Measurements from ENCODE around the gene XKR8.

The XKR8 gene

GRCh38 chr1:27970401-27970800 is 10.6 kb downstream of the XKR8 start:
- Histone ChIP-seq H3K4ac (ENCODE audit: low read depth in 1 of 2, low read length in 2 of 2) (no peak overlapping the region), H3K23ac (ENCODE audit: low read length in 2 of 2) (no peak overlapping the region), H3K36me3 (ENCODE audit: control insufficient read depth in 1 of 2, insufficient read depth in 2 of 2, low read depth in 1 of 2, low read length in 2 of 2) (peaks cover 37 to 60% of the 10 kb centered on the region in 2 experiments), H3K18ac (ENCODE audit: low read depth in 1 of 2, low read length in 2 of 2) (no peak overlapping the region), H3K4me2 (ENCODE audit: low read length, poor library complexity, severe bottlenecking) (no peak overlapping the region), H3K14ac (ENCODE audit: low read length in 2 of 2) (no peak overlapping the region), H2BK5ac (ENCODE audit: low read depth, low read length, poor library complexity, severe bottlenecking) (no peak overlapping the region), H2BK120ac (ENCODE audit: low read depth, low read length) (no peak overlapping the region), H2AFZ (ENCODE audit: low read depth, low read length) (no peak overlapping the region), H3K79me1 (replicated peaks; ENCODE audit: low read length, poor library complexity, severe bottlenecking) (peaks cover 11% of the 10 kb centered on the region), H3K4me1 (ENCODE audit: control insufficient read depth, insufficient read depth, low read depth, low read length) (peaks cover 7% of the 10 kb centered on the region), H3K27ac (ENCODE audit: low read length, poor library complexity, severe bottlenecking) (peak overlapping the region; percentile 37), H3K9ac (ENCODE audit: low read length) (peak overlapping the region; percentile 68), H4K91ac (ENCODE audit: low read length) (no peak overlapping the region), H2BK15ac (ENCODE audit: low read depth, poor library complexity, severe bottlenecking) (no peak overlapping the region), H2AK5ac (ENCODE audit: low read length, severe bottlenecking) (no peak overlapping the region), H3K9me3 (ENCODE audit: control insufficient read depth, low read length) (no peaks in the 10 kb centered on the region), H3K4me3 (ENCODE audit: insufficient read depth in 1 of 2, low read depth in 1 of 2, low read length in 2 of 2) (peak overlapping the region in 1 of 2 experiments; percentile 56), H2BK12ac (ENCODE audit: low read length in 2 of 2) (no peak overlapping the region), H3K27me3 (ENCODE audit: control insufficient read depth in 1 of 2, insufficient read depth in 1 of 2, low read length in 2 of 2) (no peaks in the 10 kb centered on the region), H4K8ac (ENCODE audit: low read length) (no peak overlapping the region)
- 84% methylated on average over 6 of the region's 6 CpGs for WGBS
- peak; percentile 83 for DNase-seq

- Histone ChIP-seq H2BK15ac (ENCODE audit: low read depth, poor library complexity, severe bottlenecking) (no peak overlapping the region), H3K14ac (ENCODE audit: low read length in 2 of 2) (no peak overlapping the region), H3K27ac (ENCODE audit: low read length, poor library complexity, severe bottlenecking) (no peak overlapping the region), H3K4ac (ENCODE audit: low read depth in 1 of 2, low read length in 2 of 2) (no peak overlapping the region), H3K9ac (ENCODE audit: low read length) (no peak overlapping the region), H2BK12ac (ENCODE audit: low read length in 2 of 2) (no peak overlapping the region), H3K27me3 (ENCODE audit: control insufficient read depth in 1 of 2, insufficient read depth in 1 of 2, low read length in 2 of 2) (no peaks in the 10 kb centered on the region), H3K4me3 (ENCODE audit: insufficient read depth in 1 of 2, low read depth in 1 of 2, low read length in 2 of 2) (no peak overlapping the region), H3K4me2 (ENCODE audit: low read length, poor library complexity, severe bottlenecking) (no peak overlapping the region), H2AFZ (ENCODE audit: low read depth, low read length) (no peak overlapping the region), H3K4me1 (ENCODE audit: control insufficient read depth, insufficient read depth, low read depth, low read length) (peaks cover 4% of the 10 kb centered on the region), H3K18ac (ENCODE audit: low read depth in 1 of 2, low read length in 2 of 2) (no peak overlapping the region), H2BK120ac (ENCODE audit: low read depth, low read length) (no peak overlapping the region), H4K91ac (ENCODE audit: low read length) (no peak overlapping the region), H3K23ac (ENCODE audit: low read length in 2 of 2) (no peak overlapping the region), H3K9me3 (ENCODE audit: control insufficient read depth, low read length) (no peaks in the 10 kb centered on the region), H3K36me3 (ENCODE audit: control insufficient read depth in 1 of 2, insufficient read depth in 2 of 2, low read depth in 1 of 2, low read length in 2 of 2) (peaks cover 25 to 52% of the 10 kb centered on the region in 2 experiments), H3K79me1 (replicated peaks; ENCODE audit: low read length, poor library complexity, severe bottlenecking) (peaks cover 7% of the 10 kb centered on the region), H2AK5ac (ENCODE audit: low read length, severe bottlenecking) (no peak overlapping the region), H2BK5ac (ENCODE audit: low read depth, low read length, poor library complexity, severe bottlenecking) (no peak overlapping the region), H4K8ac (ENCODE audit: low read length) (no peak overlapping the region)
- DNase-seq, result peak; percentile 22
Observed at GRCh38 chr1:27971674-27972073, 11.9 kb downstream of the XKR8 start.

GRCh38 chr1:27972141-27972540 is 12.4 kb downstream of the XKR8 start:
- Histone ChIP-seq H3K18ac (ENCODE audit: low read depth in 1 of 2, low read length in 2 of 2) (no peak overlapping the region), H4K91ac (ENCODE audit: low read length) (no peak overlapping the region), H3K27ac (ENCODE audit: low read length, poor library complexity, severe bottlenecking) (no peak overlapping the region), H2BK15ac (ENCODE audit: low read depth, poor library complexity, severe bottlenecking) (no peak overlapping the region), H3K36me3 (ENCODE audit: control insufficient read depth in 1 of 2, insufficient read depth in 2 of 2, low read depth in 1 of 2, low read length in 2 of 2) (peaks cover 20 to 52% of the 10 kb centered on the region in 2 experiments), H2BK12ac (ENCODE audit: low read length in 2 of 2) (no peak overlapping the region), H3K4me1 (ENCODE audit: control insufficient read depth, insufficient read depth, low read depth, low read length) (no peaks in the 10 kb centered on the region), H2BK120ac (ENCODE audit: low read depth, low read length) (no peak overlapping the region), H3K79me1 (replicated peaks; ENCODE audit: low read length, poor library complexity, severe bottlenecking) (peaks cover 7% of the 10 kb centered on the region), H2AK5ac (ENCODE audit: low read length, severe bottlenecking) (no peak overlapping the region), H3K4me2 (ENCODE audit: low read length, poor library complexity, severe bottlenecking) (no peak overlapping the region), H3K27me3 (ENCODE audit: control insufficient read depth in 1 of 2, insufficient read depth in 1 of 2, low read length in 2 of 2) (no peaks in the 10 kb centered on the region), H3K14ac (ENCODE audit: low read length in 2 of 2) (no peak overlapping the region), H3K4me3 (ENCODE audit: insufficient read depth in 1 of 2, low read depth in 1 of 2, low read length in 2 of 2) (no peak overlapping the region), H3K4ac (ENCODE audit: low read depth in 1 of 2, low read length in 2 of 2) (no peak overlapping the region), H2AFZ (ENCODE audit: low read depth, low read length) (no peak overlapping the region), H3K9me3 (ENCODE audit: control insufficient read depth, low read length) (no peaks in the 10 kb centered on the region), H2BK5ac (ENCODE audit: low read depth, low read length, poor library complexity, severe bottlenecking) (no peak overlapping the region), H3K9ac (ENCODE audit: low read length) (no peak overlapping the region), H4K8ac (ENCODE audit: low read length) (no peak overlapping the region), H3K23ac (ENCODE audit: low read length in 2 of 2) (no peak overlapping the region)
- DNase-seq, result no peak
- WGBS, result 86% methylated on average over 4 of the region's 4 CpGs

GRCh38 chr1:27973771-27974416 is 14.1 kb downstream of the XKR8 start:
- no peaks in the 10 kb centered on the region for H3K9me3 ChIP-seq (ENCODE audit: control insufficient read depth, low read length)
- H3K14ac ChIP-seq (ENCODE audit: low read length in 2 of 2), result no peak overlapping the region
- no peak overlapping the region for H3K4me3 ChIP-seq (ENCODE audit: insufficient read depth in 1 of 2, low read depth in 1 of 2, low read length in 2 of 2)
- H3K36me3 ChIP-seq (ENCODE audit: control insufficient read depth in 1 of 2, insufficient read depth in 2 of 2, low read depth in 1 of 2, low read length in 2 of 2), result peaks cover 13 to 49% of the 10 kb centered on the region in 2 experiments
- no peak overlapping the region for H2BK12ac ChIP-seq (ENCODE audit: low read length in 2 of 2)
- no peak overlapping the region for H2BK15ac ChIP-seq (ENCODE audit: low read depth, poor library complexity, severe bottlenecking)
- no peak overlapping the region for H3K27ac ChIP-seq (ENCODE audit: low read length, poor library complexity, severe bottlenecking)
- no peak for DNase-seq
- H3K79me1 ChIP-seq (replicated peaks; ENCODE audit: low read length, poor library complexity, severe bottlenecking), result peaks cover 3% of the 10 kb centered on the region
- no peak overlapping the region for H3K23ac ChIP-seq (ENCODE audit: low read length in 2 of 2)
- 98% methylated on average over 4 of the region's 4 CpGs for WGBS
- no peak overlapping the region for H2BK5ac ChIP-seq (ENCODE audit: low read depth, low read length, poor library complexity, severe bottlenecking)
- H3K27me3 ChIP-seq (ENCODE audit: control insufficient read depth in 1 of 2, insufficient read depth in 1 of 2, low read length in 2 of 2), result no peaks in the 10 kb centered on the region
- no peak overlapping the region for H4K8ac ChIP-seq (ENCODE audit: low read length)
- H3K18ac ChIP-seq (ENCODE audit: low read depth in 1 of 2, low read length in 2 of 2), result no peak overlapping the region
- no peak overlapping the region for H2AK5ac ChIP-seq (ENCODE audit: low read length, severe bottlenecking)
- H4K91ac ChIP-seq (ENCODE audit: low read length), result no peak overlapping the region
- no peak overlapping the region for H2AFZ ChIP-seq (ENCODE audit: low read depth, low read length)
- no peak overlapping the region for H3K9ac ChIP-seq (ENCODE audit: low read length)
- H3K4ac ChIP-seq (ENCODE audit: low read depth in 1 of 2, low read length in 2 of 2), result no peak overlapping the region
- H3K4me2 ChIP-seq (ENCODE audit: low read length, poor library complexity, severe bottlenecking), result no peak overlapping the region
- H3K4me1 ChIP-seq (ENCODE audit: control insufficient read depth, insufficient read depth, low read depth, low read length), result no peaks in the 10 kb centered on the region
- no peak overlapping the region for H2BK120ac ChIP-seq (ENCODE audit: low read depth, low read length)

Data from mesenchymal stem cell (in vitro differentiated cells and primary cell).